CD4-positive, alpha-beta T cell (primary cell): ENCODE measurements around the gene LPP. TPM values are rescaled to one million over a fixed set of nuclear protein-coding genes. Genes with fewer than 3 reads are reported as not detected.

Source experiments
- ATAC-seq: fragments of 200-7000 bp; cut with Tn5 transposase; one replicate; pipeline ENCODE4 v1.10.0; 2022; ENCODE audit warnings: mild to moderate bottlenecking; ENCODE audit not compliant: poor library complexity
- CTCF ChIA-PET: fragments of 350-600 bp; sonication (Branson Sonifier 250); formaldehyde crosslinking; loops from one replicate; lab custom pipeline; 2021; ENCODE audit warnings: antibody characterized with exemption, inconsistent platforms; lab: Charles Lee
- POLR2A ChIA-PET: fragments of 350-600 bp; sonication (Branson Sonifier 250); formaldehyde crosslinking; loops from one replicate; lab custom pipeline; 2021; ENCODE audit warnings: antibody characterized with exemption, inconsistent platforms; lab: Charles Lee
- DNase-seq, 14 experiments: peaks; one replicate each; pipeline ENCODE4 v3.0.0-alpha.2; 2013 to 2020; ENCODE audit warnings: mixed read lengths in 2 of 14
- H3K27ac ChIP-seq, 2 donors: one replicate each; pipeline versions ENCODE4 v1.5.1 to v1.7.0; 2013; ENCODE audit warnings: low read length in 2 of 2, low read depth in 1 of 2, mild to moderate bottlenecking in 1 of 2
- H3K27me3 ChIP-seq, 2 experiments: 1 replicate in 1 of 2; 2 replicates in 1 of 2; pipeline versions ENCODE4 v1.6.1 to v1.7.0; 2013; ENCODE audit warnings: low read length in 2 of 2, control low read depth in 1 of 2, mild to moderate bottlenecking in 1 of 2, moderate library complexity in 1 of 2; ENCODE audit not compliant: insufficient read depth in 2 of 2, control insufficient read depth in 1 of 2
- H3K36me3 ChIP-seq: one replicate; pipeline ENCODE4 v1.6.1; 2013; ENCODE audit warnings: low read length, control low read depth; ENCODE audit not compliant: insufficient read depth
- H3K4me1 ChIP-seq: one replicate; pipeline ENCODE4 v1.6.1; 2013; ENCODE audit warnings: low read length, control low read depth; ENCODE audit not compliant: insufficient read depth
- H3K4me3 ChIP-seq: one replicate; pipeline ENCODE4 v1.5.1; 2013; ENCODE audit warnings: mild to moderate bottlenecking, low read length, moderate library complexity
- H3K9me3 ChIP-seq, 2 experiments: 1 replicate in 1 of 2; 2 replicates in 1 of 2; pipeline versions ENCODE4 v1.6.1 to v1.7.0; 2013; ENCODE audit warnings: low read length in 2 of 2, mild to moderate bottlenecking in 2 of 2, control low read depth in 1 of 2, moderate library complexity in 1 of 2; ENCODE audit not compliant: control insufficient read depth in 1 of 2, insufficient read depth in 1 of 2
- H3K27ac Mint-ChIP-seq: one replicate; pipeline ENCODE4 v1.8.0; 2020; ENCODE audit warnings: mixed read lengths
- H3K27me3 Mint-ChIP-seq: one replicate; pipeline ENCODE4 v1.8.0; 2021; ENCODE audit warnings: mixed read lengths
- H3K36me3 Mint-ChIP-seq: one replicate; pipeline ENCODE4 v1.8.0; 2021; ENCODE audit warnings: low read depth, mixed read lengths
- H3K4me1 Mint-ChIP-seq: one replicate; pipeline ENCODE4 v1.8.0; 2021; ENCODE audit warnings: low read depth, mixed read lengths
- H3K4me3 Mint-ChIP-seq: one replicate; pipeline ENCODE4 v1.8.0; 2020; ENCODE audit warnings: mild to moderate bottlenecking, mixed read lengths
- H3K9me3 Mint-ChIP-seq: one replicate; pipeline ENCODE4 v1.8.0; 2020; ENCODE audit warnings: mixed read lengths
- intact Hi-C, 2 experiments: fragments of 100-400 bp; cut with DNase I in 1 of 2; cut with micrococcal nuclease in 1 of 2; formaldehyde crosslinking; loops; one replicate each; pipeline versions ENCODE4 v1.15.1 to v1.9.0; 2023 to 2025; cut with DNase I, micrococcal nuclease
- total RNA-seq, 174 experiments: library from RNA in 2 of 174; stranded (reverse) in 2 of 174; gene quantifications; one replicate each; pipeline ENCODE4 v1.2.3 and lab custom pipeline; 2021 to 2026
- TF ChIP-seq, protein P1 (sequence below): fragments of 200-600 bp; IDR thresholded peaks from one replicate; pipeline ENCODE4 v1.8.0; 2022; ENCODE audit warnings: antibody characterized with exemption, mild to moderate bottlenecking

LPP gene
- total RNA-seq, 2 experiments from 2014 or later, result 45.6 to 45.9 TPM

DNA sequence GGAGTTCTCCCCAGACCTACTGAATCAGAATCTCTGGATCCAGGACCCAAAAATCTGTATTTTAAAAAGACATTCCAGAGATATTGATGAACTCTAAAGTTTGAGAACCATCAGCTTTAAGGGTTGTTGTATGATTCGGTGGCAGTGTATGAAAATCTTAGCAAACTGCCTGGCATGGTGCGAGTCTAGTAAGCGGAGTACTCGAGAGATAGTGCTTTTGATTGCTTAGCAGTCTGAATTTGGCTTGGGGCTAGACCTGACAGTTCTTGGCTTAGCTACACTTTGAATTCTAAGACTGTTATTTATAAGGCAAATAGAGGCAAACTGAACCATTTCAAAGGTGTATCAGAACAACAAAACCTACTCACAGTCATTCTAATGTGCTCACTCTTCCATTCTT is 329.0 kb downstream of the LPP start:
- Mint-ChIP-seq H3K27ac (no peak overlapping the region), H3K9me3 (peaks cover 2% of the 10 kb centered on the region), H3K36me3 (peaks cover 47% of the 10 kb centered on the region), H3K4me3 (no peak overlapping the region), H3K4me1 (peaks cover 3% of the 10 kb centered on the region), H3K27me3 (no peaks in the 10 kb centered on the region)
- no peaks in the 10 kb centered on the region for H3K9me3 ChIP-seq
- ChIA-PET CTCF (no interaction called here), POLR2A (no interaction called here)
- ATAC-seq (no peak), DNase-seq (no peak)
- no peak overlapping the region for H3K4me3 ChIP-seq
- no peak overlapping the region for H3K27ac ChIP-seq
- H3K27me3 ChIP-seq, result no peaks in the 10 kb centered on the region
- H3K4me1 ChIP-seq, result no peaks in the 10 kb centered on the region
- intact Hi-C loops, result no loop called here
- TF ChIP-seq, protein P1, sequence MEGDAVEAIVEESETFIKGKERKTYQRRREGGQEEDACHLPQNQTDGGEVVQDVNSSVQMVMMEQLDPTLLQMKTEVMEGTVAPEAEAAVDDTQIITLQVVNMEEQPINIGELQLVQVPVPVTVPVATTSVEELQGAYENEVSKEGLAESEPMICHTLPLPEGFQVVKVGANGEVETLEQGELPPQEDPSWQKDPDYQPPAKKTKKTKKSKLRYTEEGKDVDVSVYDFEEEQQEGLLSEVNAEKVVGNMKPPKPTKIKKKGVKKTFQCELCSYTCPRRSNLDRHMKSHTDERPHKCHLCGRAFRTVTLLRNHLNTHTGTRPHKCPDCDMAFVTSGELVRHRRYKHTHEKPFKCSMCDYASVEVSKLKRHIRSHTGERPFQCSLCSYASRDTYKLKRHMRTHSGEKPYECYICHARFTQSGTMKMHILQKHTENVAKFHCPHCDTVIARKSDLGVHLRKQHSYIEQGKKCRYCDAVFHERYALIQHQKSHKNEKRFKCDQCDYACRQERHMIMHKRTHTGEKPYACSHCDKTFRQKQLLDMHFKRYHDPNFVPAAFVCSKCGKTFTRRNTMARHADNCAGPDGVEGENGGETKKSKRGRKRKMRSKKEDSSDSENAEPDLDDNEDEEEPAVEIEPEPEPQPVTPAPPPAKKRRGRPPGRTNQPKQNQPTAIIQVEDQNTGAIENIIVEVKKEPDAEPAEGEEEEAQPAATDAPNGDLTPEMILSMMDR, result no peak
- peaks cover 13% of the 10 kb centered on the region for H3K36me3 ChIP-seq

DNA sequence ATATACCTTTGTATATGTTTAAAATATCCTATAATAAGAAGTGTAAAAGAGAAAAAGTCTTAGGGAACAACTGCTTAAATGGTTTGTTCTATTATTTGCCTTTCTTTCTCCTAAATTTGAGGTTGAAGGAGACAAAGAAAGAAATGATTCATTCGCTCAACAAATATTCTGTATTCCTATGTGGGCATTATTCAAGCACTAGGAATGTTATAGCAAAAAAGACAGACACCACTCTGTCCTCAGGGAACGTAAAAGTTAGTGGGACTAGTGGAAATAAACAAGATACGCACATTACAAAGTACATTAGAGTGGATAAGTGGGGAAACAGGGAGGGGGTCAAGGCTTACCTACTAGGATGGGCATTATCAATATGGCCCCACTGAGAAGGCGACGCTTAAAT is 332.2 kb downstream of the LPP start:
- Mint-ChIP-seq H3K9me3 (peaks cover 2% of the 10 kb centered on the region), H3K36me3 (peaks cover 68% of the 10 kb centered on the region)
- no peaks in the 10 kb centered on the region for H3K9me3 ChIP-seq

DNA sequence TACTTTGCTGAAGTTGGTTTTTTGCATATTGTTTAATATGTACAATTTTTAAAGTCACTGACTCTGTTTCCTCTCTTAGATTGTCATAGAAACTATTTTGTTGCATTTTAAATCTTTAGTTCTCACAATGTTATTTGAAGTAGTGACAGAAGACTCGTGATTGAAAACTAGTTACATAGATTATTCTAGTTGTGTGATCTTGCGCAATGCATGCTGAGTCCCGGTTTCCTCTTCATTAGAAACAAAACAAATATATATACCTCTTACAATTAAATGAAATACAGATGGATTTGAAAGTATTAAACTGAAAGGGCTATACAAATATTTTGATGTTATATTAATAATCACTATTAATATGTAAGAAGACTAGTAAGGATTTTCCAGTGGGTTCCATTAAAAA is 333.0 kb downstream of the LPP start:
- TF ChIP-seq, protein P1, result no peak
- H3K27ac Mint-ChIP-seq, result no peak overlapping the region
- no peak overlapping the region for H3K4me3 ChIP-seq
- no peaks in the 10 kb centered on the region for H3K4me1 ChIP-seq
- peaks cover 73% of the 10 kb centered on the region for H3K36me3 Mint-ChIP-seq
- no peak for ATAC-seq
- intact Hi-C loops, result no loop called here
- no peaks in the 10 kb centered on the region for H3K27me3 ChIP-seq
- no peaks in the 10 kb centered on the region for H3K9me3 ChIP-seq
- H3K36me3 ChIP-seq, result peaks cover 16% of the 10 kb centered on the region
- H3K27me3 Mint-ChIP-seq, result no peaks in the 10 kb centered on the region
- no peak for DNase-seq
- H3K4me1 Mint-ChIP-seq, result no peaks in the 10 kb centered on the region
- ChIA-PET POLR2A (no interaction called here), CTCF (no interaction called here)
- no peak overlapping the region for H3K4me3 Mint-ChIP-seq
- no peak overlapping the region for H3K27ac ChIP-seq
- peaks cover 2% of the 10 kb centered on the region for H3K9me3 Mint-ChIP-seq

More for the DNA sequence above, 332.2 kb downstream of the LPP start:
- DNase-seq, result no peak
- ATAC-seq, result no peak
- H3K27me3 ChIP-seq, result no peaks in the 10 kb centered on the region
- Mint-ChIP-seq H3K27me3 (no peaks in the 10 kb centered on the region), H3K4me3 (no peak overlapping the region), H3K4me1 (no peaks in the 10 kb centered on the region), H3K27ac (no peak overlapping the region)
- ChIA-PET CTCF (no interaction called here), POLR2A (no interaction called here)
- H3K4me1 ChIP-seq, result no peaks in the 10 kb centered on the region
- TF ChIP-seq, protein P1, result no peak
- H3K27ac ChIP-seq, result no peak overlapping the region
- H3K36me3 ChIP-seq, result peaks cover 14% of the 10 kb centered on the region
- intact Hi-C loops, result no loop called here
- no peak overlapping the region for H3K4me3 ChIP-seq
